ENCODE measurements around the gene SYTL4. TPM values are rescaled to one million over a fixed set of nuclear protein-coding genes. Genes with fewer than 3 reads are reported as not detected.

The SYTL4 gene
- total RNA-seq, 2 experiments from 2014 or later = not detected

DNA sequence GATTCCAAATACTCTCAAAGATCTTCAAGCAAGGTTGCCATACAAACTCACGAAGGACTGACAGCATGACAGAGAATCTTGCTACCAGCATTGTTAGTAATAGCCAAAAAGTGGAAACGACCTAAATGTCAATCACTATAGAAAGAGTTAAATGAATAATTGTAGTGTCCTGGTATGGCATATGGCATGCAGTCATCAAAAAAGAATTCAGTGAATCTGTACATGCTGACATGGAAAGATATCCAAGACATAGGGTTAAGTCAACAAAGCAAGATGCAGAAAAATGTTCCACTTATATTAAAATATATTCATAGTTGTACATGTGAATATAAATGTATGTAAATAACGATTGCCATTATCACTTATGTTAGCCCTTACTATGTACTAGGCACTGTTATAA lies 50.3 kb downstream of the SYTL4 start:
- ChIA-PET POLR2A (no interaction called here), CTCF (ENCODE audit: unreplicated experiment) (no interaction called here)
- Histone ChIP-seq H3K4me3 (ENCODE audit: low read depth, low read length, poor library complexity, severe bottlenecking) (no peak overlapping the region), H3K36me3 (ENCODE audit: insufficient read depth, low read length) (no peaks in the 10 kb centered on the region), H3K27ac (ENCODE audit: low read depth, low read length, poor library complexity, severe bottlenecking) (no peak overlapping the region), H3K4me2 (ENCODE audit: low read length) (no peak overlapping the region), H2AFZ (ENCODE audit: low read length) (no peak overlapping the region), H3K79me2 (ENCODE audit: insufficient read depth, low read depth, low read length) (no peaks in the 10 kb centered on the region), H3K9me3 (ENCODE audit: low read length) (no peaks in the 10 kb centered on the region), H3K9me2 (ENCODE audit: insufficient read depth, low read length) (no peaks in the 10 kb centered on the region), H3K4me1 (ENCODE audit: insufficient read depth, low read length, poor library complexity, severe bottlenecking) (peaks cover 3% of the 10 kb centered on the region), H4K20me1 (ENCODE audit: insufficient read depth, low read length) (no peaks in the 10 kb centered on the region)
- BruUV-seq (replicated peaks) = no TSS peak
- DNase-seq (ENCODE audit: low spot score) = no peak
- TF ChIP-seq CTCF (conservative IDR thresholded peaks at IDR 0.05; ENCODE audit: low read length) = no peak
- no peak for TF ChIP-seq EZH2phosphoT487 (IDR thresholded peaks at IDR 0.05; ENCODE audit: borderline replicate concordance, low read depth, low read length)
- intact Hi-C loops (cut with micrococcal nuclease; ENCODE audit: unreplicated experiment) = no loop called here

- no peaks in the 10 kb centered on the region for H3K79me2 ChIP-seq (ENCODE audit: insufficient read depth, low read depth, low read length)
- no peaks in the 10 kb centered on the region for H3K9me2 ChIP-seq (ENCODE audit: insufficient read depth, low read length)
- no peak for TF ChIP-seq EZH2phosphoT487 (IDR thresholded peaks at IDR 0.05; ENCODE audit: borderline replicate concordance, low read depth, low read length)
- TF ChIP-seq CTCF (conservative IDR thresholded peaks at IDR 0.05; ENCODE audit: low read length) = no peak
- no peak overlapping the region for H3K27ac ChIP-seq (ENCODE audit: low read depth, low read length, poor library complexity, severe bottlenecking)
- H3K9me3 ChIP-seq (ENCODE audit: low read length) = no peaks in the 10 kb centered on the region
- no peak for DNase-seq (ENCODE audit: low spot score)
- CTCF ChIA-PET (ENCODE audit: unreplicated experiment) = interaction anchor here (0.6 kb wide), 1 partner anchor 8 kb away, joined by 3 read pairs; no protein-coding TSS in a partner anchor
- no TSS peak for BruUV-seq (replicated peaks)
- H3K4me1 ChIP-seq (ENCODE audit: insufficient read depth, low read length, poor library complexity, severe bottlenecking) = no peaks in the 10 kb centered on the region
- no peaks in the 10 kb centered on the region for H4K20me1 ChIP-seq (ENCODE audit: insufficient read depth, low read length)
- no peaks in the 10 kb centered on the region for H3K36me3 ChIP-seq (ENCODE audit: insufficient read depth, low read length)
- no peak overlapping the region for H3K4me3 ChIP-seq (ENCODE audit: low read depth, low read length, poor library complexity, severe bottlenecking)
- POLR2A ChIA-PET = interaction anchor here (0.6 kb wide), 1 partner anchor 35 kb away, joined by 3 read pairs; no protein-coding TSS in a partner anchor
- intact Hi-C loops (cut with micrococcal nuclease; ENCODE audit: unreplicated experiment) = no loop called here
- no peak overlapping the region for H2AFZ ChIP-seq (ENCODE audit: low read length)
- no peak overlapping the region for H3K4me2 ChIP-seq (ENCODE audit: low read length)
Measured at GRCh38 chrX:100680756-100681155, 51.2 kb downstream of the SYTL4 start.

DNA sequence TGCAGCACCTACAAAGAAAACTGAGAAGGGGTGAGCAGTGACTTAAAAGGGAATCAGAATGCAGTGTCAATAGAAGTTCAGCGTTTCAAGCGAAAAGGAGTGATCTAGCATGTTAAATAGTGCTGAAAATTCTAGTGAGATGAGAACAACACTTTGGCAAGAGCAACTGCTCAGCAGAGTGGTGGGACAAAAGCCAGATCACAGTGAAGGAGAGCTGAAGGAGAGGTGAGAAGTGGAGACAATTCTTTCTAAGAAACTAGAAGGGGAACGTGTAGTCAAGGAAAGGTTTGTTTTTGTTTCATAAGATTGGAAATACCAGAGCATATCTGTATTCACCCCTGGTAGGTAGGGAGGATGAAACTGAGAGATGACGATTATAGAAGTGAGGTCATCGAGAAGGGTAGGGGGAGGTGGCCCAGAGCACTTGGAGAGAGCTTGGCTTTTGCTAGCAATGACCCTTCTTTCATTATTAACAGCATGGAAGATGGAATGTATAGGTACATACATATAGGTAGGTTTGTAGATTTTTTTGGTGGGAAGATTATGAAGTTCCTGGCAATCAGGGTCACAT lies 54.2 kb downstream of the SYTL4 start:
- TF ChIP-seq CTCF (conservative IDR thresholded peaks at IDR 0.05; ENCODE audit: low read length) (no peak), EZH2phosphoT487 (IDR thresholded peaks at IDR 0.05; ENCODE audit: borderline replicate concordance, low read depth, low read length) (no peak)
- no peaks in the 10 kb centered on the region for H4K20me1 ChIP-seq (ENCODE audit: insufficient read depth, low read length)
- no peaks in the 10 kb centered on the region for H3K79me2 ChIP-seq (ENCODE audit: insufficient read depth, low read depth, low read length)
- H3K27ac ChIP-seq (ENCODE audit: low read depth, low read length, poor library complexity, severe bottlenecking) = no peak overlapping the region
- no peak for DNase-seq (ENCODE audit: low spot score)
- H3K9me3 ChIP-seq (ENCODE audit: low read length) = no peaks in the 10 kb centered on the region
- BruUV-seq (replicated peaks) = no TSS peak
- H3K9me2 ChIP-seq (ENCODE audit: insufficient read depth, low read length) = no peaks in the 10 kb centered on the region
- no peaks in the 10 kb centered on the region for H3K36me3 ChIP-seq (ENCODE audit: insufficient read depth, low read length)
- H2AFZ ChIP-seq (ENCODE audit: low read length) = no peak overlapping the region
- ChIA-PET POLR2A (interaction anchor here (1.0 kb wide), 1 partner anchor 190 kb away, joined by 3 read pairs; no protein-coding TSS in a partner anchor), CTCF (ENCODE audit: unreplicated experiment) (no interaction called here)
- intact Hi-C loops (cut with micrococcal nuclease; ENCODE audit: unreplicated experiment) = no loop called here
- no peak overlapping the region for H3K4me2 ChIP-seq (ENCODE audit: low read length)
- H3K4me3 ChIP-seq (ENCODE audit: low read depth, low read length, poor library complexity, severe bottlenecking) = no peak overlapping the region
- H3K4me1 ChIP-seq (ENCODE audit: insufficient read depth, low read length, poor library complexity, severe bottlenecking) = peaks cover 12% of the 10 kb centered on the region

Measured in OCI-LY7 (cell line).